NCI-H1092 treated with DMSO at 0.1 percent for 48 hours (cell line): ENCODE data around the gene STX8.

Experiments
- DNase-seq: peaks from one replicate; lab custom pipeline; 2025; lab: John Stamatoyannopoulos, UW

Gene STX8

GRCh38 chr17:9294661-9295210, 280.9 kb downstream of the STX8 start:
- DNase-seq = no peak

- no peak for DNase-seq
These were observed 283.1 kb downstream of the STX8 start for GRCh38 chr17:9292561-9292941.

- DNase-seq = no peak
These were observed 283.6 kb downstream of the STX8 start for GRCh38 chr17:9291912-9292560.

- no peak for DNase-seq
These were observed 285.4 kb downstream of the STX8 start for GRCh38 chr17:9290226-9290613.

- DNase-seq = no peak
These were observed 288.3 kb downstream of the STX8 start for GRCh38 chr17:9287306-9287705.

- DNase-seq = no peak
These were observed 289.2 kb downstream of the STX8 start for GRCh38 chr17:9286434-9286833.

GRCh38 chr17:9285602-9286427, 289.8 kb downstream of the STX8 start:
- no peak for DNase-seq

GRCh38 chr17:9284884-9285283, 290.7 kb downstream of the STX8 start:
- no peak for DNase-seq

- DNase-seq = no peak
These were observed 291.7 kb downstream of the STX8 start for GRCh38 chr17:9283909-9284308.

GRCh38 chr17:9279893-9280292, 295.7 kb downstream of the STX8 start:
- no peak for DNase-seq

GRCh38 chr17:9274973-9275372, 300.6 kb downstream of the STX8 start:
- DNase-seq = no peak

- DNase-seq = no peak
These were observed 301.9 kb downstream of the STX8 start for GRCh38 chr17:9273428-9274391.

GRCh38 chr17:9272501-9273200, 303.0 kb downstream of the STX8 start:
- no peak for DNase-seq

GRCh38 chr17:9271989-9272388, 303.6 kb downstream of the STX8 start:
- DNase-seq = no peak

GRCh38 chr17:9270921-9271320, 304.7 kb downstream of the STX8 start:
- no peak for DNase-seq

GRCh38 chr17:9269350-9270035, 306.1 kb downstream of the STX8 start:
- no peak for DNase-seq

- DNase-seq = no peak
These were observed 307.1 kb downstream of the STX8 start for GRCh38 chr17:9268546-9268945.

GRCh38 chr17:9266697-9267117, 308.9 kb downstream of the STX8 start:
- DNase-seq = no peak

GRCh38 chr17:9266031-9266680, 309.5 kb downstream of the STX8 start:
- DNase-seq = no peak
